Measurements from ENCODE around the gene PNPLA3. TPM values are rescaled to one million over a fixed set of nuclear protein-coding genes. Genes with fewer than 3 reads are reported as not detected.

The PNPLA3 gene
- total RNA-seq, 2 experiments from 2014 or later: 0.54 to 0.55 TPM

DNA sequence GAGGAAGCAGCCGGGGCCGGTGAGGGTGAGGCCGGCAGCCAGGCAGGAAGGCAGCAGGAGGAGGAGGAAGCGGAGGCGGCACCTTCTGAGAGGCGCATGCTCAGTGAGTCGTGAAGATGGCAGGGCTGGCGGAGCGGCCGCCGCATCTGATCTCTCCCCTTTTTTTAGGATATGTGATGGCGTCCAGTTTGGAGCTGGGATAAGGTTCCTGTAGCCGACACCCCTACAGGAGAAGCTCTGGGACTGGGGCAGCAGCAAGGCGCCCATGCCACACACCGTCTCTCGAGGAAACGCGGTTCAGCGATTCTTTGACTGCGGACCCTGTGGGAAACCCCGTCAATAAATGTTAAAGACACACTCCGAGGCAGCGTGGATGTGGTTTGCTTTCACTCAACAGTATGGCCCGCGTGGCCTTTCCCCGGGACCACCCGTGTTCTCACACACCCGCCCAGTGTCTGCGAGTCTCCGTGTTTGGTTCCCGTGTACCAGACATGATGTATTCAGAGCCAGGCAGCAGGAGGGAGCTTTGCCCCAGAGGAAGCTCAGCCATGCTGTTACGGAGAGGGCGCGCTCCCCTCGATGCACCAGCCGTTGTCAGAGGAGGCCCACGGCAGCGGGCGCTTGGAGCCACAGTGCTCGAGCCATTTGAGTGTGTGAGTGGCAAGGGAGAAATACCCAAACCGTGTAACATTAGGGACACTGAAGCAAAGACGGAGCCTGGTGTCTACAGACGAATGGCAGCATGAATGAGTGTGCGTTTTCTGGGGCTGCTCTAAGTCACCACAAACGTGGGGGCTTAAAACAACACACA, 72.8 kb downstream of the PNPLA3 start:
- Mint-ChIP-seq H3K4me1 (peaks cover 29% of the 10 kb centered on the region), H3K9me3 (ENCODE audit: low read depth) (no peaks in the 10 kb centered on the region), H3K27me3 (no peaks in the 10 kb centered on the region), H3K36me3 (ENCODE audit: low read depth) (peaks cover 41% of the 10 kb centered on the region), H3K27ac (peak overlapping the region; percentile 89), H3K4me3 (peak overlapping the region; percentile 83)
- CTCF ChIA-PET: interaction anchor here (0.6 to 4.6 kb wide), 3 partner anchors 88 to 731 kb away, joined by 3 to 56 read pairs (median 4); no protein-coding TSS in a partner anchor
- POLR2A ChIA-PET: no interaction called here
- peak; percentile 96 for ATAC-seq
- intact Hi-C loops (cut with DNase I, micrococcal nuclease): loop anchor here in 1 of 2 experiments (10.0 kb wide), 1 partner anchor 188 kb away; the partner anchor contains the start of gene PARVG
- peak; percentile 85 for DNase-seq

GRCh38 chr22:43996981-43997265, 73.3 kb downstream of the PNPLA3 start:
- CTCF ChIA-PET: no interaction called here
- Mint-ChIP-seq H3K27ac (no peak overlapping the region), H3K36me3 (ENCODE audit: low read depth) (peaks cover 39% of the 10 kb centered on the region), H3K27me3 (no peaks in the 10 kb centered on the region), H3K4me1 (peaks cover 29% of the 10 kb centered on the region), H3K9me3 (ENCODE audit: low read depth) (no peaks in the 10 kb centered on the region), H3K4me3 (peak overlapping the region; percentile 83)
- POLR2A ChIA-PET: no interaction called here
- intact Hi-C loops (cut with DNase I, micrococcal nuclease): loop anchor here in 1 of 2 experiments (10.0 kb wide), 1 partner anchor 188 kb away; the partner anchor contains the start of gene PARVG
- DNase-seq (no peak), ATAC-seq (no peak)

Other genes starting within 250 kb of the PNPLA3 start
- under 1 TPM; 0.56 to 0.71 TPM for gene EFCAB6, start 111.5 kb upstream of the PNPLA3 start, total RNA-seq
- under 1 TPM; 0.07 to 0.14 TPM for gene SULT4A1, start 61.3 kb upstream of the PNPLA3 start, total RNA-seq
- not detected for gene PNPLA5, start 31.8 kb upstream of the PNPLA3 start, total RNA-seq
- gene SAMM50, start 31.6 kb downstream of the PNPLA3 start, total RNA-seq: 10 to 100 TPM; 35.2 to 43.8 TPM
- 10 to 100 TPM; 42.7 to 45.9 TPM for gene PARVB, start 100.5 kb downstream of the PNPLA3 start, total RNA-seq

Measured in activated CD4-positive, alpha-beta T cell treated with anti-CD3 and anti-CD28 coated beads for 36 hours (primary cell).